ENCODE data around the gene NFIX. TPM values are rescaled to one million over a fixed set of nuclear protein-coding genes. Genes with fewer than 3 reads are reported as not detected.
"Not testable (repeated sequence)": the region's sequence is repeated elsewhere in the genome, so short reads cannot be mapped to it uniquely, and the experiment has no call there.

The NFIX gene
- total RNA-seq, 2 experiments from 2014 or later, result 3.0 to 3.3 TPM

- Mint-ChIP-seq H3K27ac (no peak overlapping the region), H3K36me3 (ENCODE audit: low read depth) (no peaks in the 10 kb centered on the region), H3K4me3 (no peak overlapping the region), H3K4me1 (ENCODE audit: low read depth) (no peaks in the 10 kb centered on the region), H3K27me3 (peaks cover 13% of the 10 kb centered on the region), H3K9me3 (no peaks in the 10 kb centered on the region)
- ChIA-PET POLR2A (no interaction called here), CTCF (no interaction called here)
- no peak overlapping the region for H3K27ac ChIP-seq (ENCODE audit: low read depth in 1 of 2, low read length in 2 of 2)
- H3K36me3 ChIP-seq (ENCODE audit: insufficient read depth, low read length), result no peaks in the 10 kb centered on the region
- no peaks in the 10 kb centered on the region for H3K4me1 ChIP-seq (ENCODE audit: insufficient read depth, low read length)
- peaks cover 7 to 8% of the 10 kb centered on the region in 2 experiments for H3K27me3 ChIP-seq (ENCODE audit: control insufficient read depth in 1 of 2, insufficient read depth in 2 of 2, low read length in 2 of 2)
- no peak overlapping the region for H3K4me3 ChIP-seq (ENCODE audit: low read length)
- intact Hi-C loops (cut with DNase I, micrococcal nuclease), result no loop called here
- TF ChIP-seq, protein P1, sequence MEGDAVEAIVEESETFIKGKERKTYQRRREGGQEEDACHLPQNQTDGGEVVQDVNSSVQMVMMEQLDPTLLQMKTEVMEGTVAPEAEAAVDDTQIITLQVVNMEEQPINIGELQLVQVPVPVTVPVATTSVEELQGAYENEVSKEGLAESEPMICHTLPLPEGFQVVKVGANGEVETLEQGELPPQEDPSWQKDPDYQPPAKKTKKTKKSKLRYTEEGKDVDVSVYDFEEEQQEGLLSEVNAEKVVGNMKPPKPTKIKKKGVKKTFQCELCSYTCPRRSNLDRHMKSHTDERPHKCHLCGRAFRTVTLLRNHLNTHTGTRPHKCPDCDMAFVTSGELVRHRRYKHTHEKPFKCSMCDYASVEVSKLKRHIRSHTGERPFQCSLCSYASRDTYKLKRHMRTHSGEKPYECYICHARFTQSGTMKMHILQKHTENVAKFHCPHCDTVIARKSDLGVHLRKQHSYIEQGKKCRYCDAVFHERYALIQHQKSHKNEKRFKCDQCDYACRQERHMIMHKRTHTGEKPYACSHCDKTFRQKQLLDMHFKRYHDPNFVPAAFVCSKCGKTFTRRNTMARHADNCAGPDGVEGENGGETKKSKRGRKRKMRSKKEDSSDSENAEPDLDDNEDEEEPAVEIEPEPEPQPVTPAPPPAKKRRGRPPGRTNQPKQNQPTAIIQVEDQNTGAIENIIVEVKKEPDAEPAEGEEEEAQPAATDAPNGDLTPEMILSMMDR (IDR thresholded peaks at IDR 0.05), result no peak
- DNase-seq (no peak), ATAC-seq (ENCODE audit: poor library complexity) (no peak)
- no peaks in the 10 kb centered on the region for H3K9me3 ChIP-seq (ENCODE audit: control insufficient read depth in 1 of 2, insufficient read depth in 1 of 2, low read length in 2 of 2)
Measured at GRCh38 chr19:12974301-12975220, 20.7 kb upstream of the NFIX start.

DNA sequence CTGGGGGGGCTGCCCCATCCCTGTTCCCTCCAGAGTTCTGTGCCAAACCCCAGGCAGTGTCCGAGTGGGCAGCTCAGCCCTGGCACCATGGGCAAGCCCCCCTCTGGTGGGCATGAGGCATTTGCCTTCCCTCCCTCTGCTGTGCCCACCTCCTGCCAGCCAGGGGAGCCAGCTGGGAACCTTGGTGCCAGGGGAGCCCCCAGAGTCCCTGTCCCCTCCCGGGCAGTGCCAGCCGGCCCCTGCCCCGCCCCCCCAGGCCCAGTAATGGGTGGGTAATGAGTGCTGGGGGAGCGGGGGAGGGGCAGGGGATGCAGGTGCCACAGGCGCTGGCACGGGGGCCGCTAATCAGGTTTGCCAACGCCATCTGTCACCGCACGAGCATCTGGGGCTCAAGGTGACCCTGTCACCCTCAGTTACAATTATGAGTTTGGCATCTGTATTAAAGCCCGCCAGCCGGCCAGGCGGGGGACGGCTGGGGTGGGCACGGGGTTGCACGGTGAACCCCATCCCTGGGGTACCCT is 20.0 kb upstream of the NFIX start:
- TF ChIP-seq, protein P1 (IDR thresholded peaks at IDR 0.05), result no peak
- Mint-ChIP-seq H3K4me3 (no peak overlapping the region), H3K27me3 (peaks cover 13% of the 10 kb centered on the region), H3K27ac (no peak overlapping the region), H3K4me1 (ENCODE audit: low read depth) (no peaks in the 10 kb centered on the region), H3K36me3 (ENCODE audit: low read depth) (no peaks in the 10 kb centered on the region), H3K9me3 (no peaks in the 10 kb centered on the region)
- Histone ChIP-seq H3K36me3 (ENCODE audit: insufficient read depth, low read length) (no peaks in the 10 kb centered on the region), H3K9me3 (ENCODE audit: control insufficient read depth in 1 of 2, insufficient read depth in 1 of 2, low read length in 2 of 2) (no peaks in the 10 kb centered on the region), H3K4me3 (ENCODE audit: low read length) (no peak overlapping the region), H3K4me1 (ENCODE audit: insufficient read depth, low read length) (no peaks in the 10 kb centered on the region), H3K27ac (ENCODE audit: low read depth in 1 of 2, low read length in 2 of 2) (no peak overlapping the region), H3K27me3 (ENCODE audit: control insufficient read depth in 1 of 2, insufficient read depth in 2 of 2, low read length in 2 of 2) (peaks cover 7 to 8% of the 10 kb centered on the region in 2 experiments)
- CTCF ChIA-PET, result interaction anchor here (4.9 kb wide), 1 partner anchor 10 kb away, joined by 51 read pairs; no protein-coding TSS in a partner anchor
- POLR2A ChIA-PET, result no interaction called here
- intact Hi-C loops (cut with DNase I, micrococcal nuclease), result no loop called here
- DNase-seq (peak in 1 of 14 experiments; percentile 23), ATAC-seq (ENCODE audit: poor library complexity) (no peak)

- H3K36me3 ChIP-seq (ENCODE audit: insufficient read depth, low read length); H3K9me3 Mint-ChIP-seq; H3K4me1 ChIP-seq (ENCODE audit: insufficient read depth, low read length); H3K27me3 ChIP-seq (ENCODE audit: control insufficient read depth in 1 of 2, insufficient read depth in 2 of 2, low read length in 2 of 2); H3K27ac Mint-ChIP-seq; intact Hi-C loops (cut with DNase I, micrococcal nuclease); H3K4me3 Mint-ChIP-seq; ATAC-seq (ENCODE audit: poor library complexity); H3K36me3 Mint-ChIP-seq (ENCODE audit: low read depth); H3K27ac ChIP-seq (ENCODE audit: low read depth in 1 of 2, low read length in 2 of 2); H3K9me3 ChIP-seq (ENCODE audit: control insufficient read depth in 1 of 2, insufficient read depth in 1 of 2, low read length in 2 of 2); DNase-seq; H3K4me3 ChIP-seq (ENCODE audit: low read length); POLR2A ChIA-PET; H3K4me1 Mint-ChIP-seq (ENCODE audit: low read depth): not testable (repeated sequence)
- CTCF ChIA-PET, result interaction anchor here (1.6 to 5.1 kb wide), 4 partner anchors 11 to 286 kb away, joined by 9 to 83 read pairs (median 46); no protein-coding TSS in a partner anchor
- peaks cover 13% of the 10 kb centered on the region for H3K27me3 Mint-ChIP-seq
Measured at GRCh38 chr19:12976109-12976508, 19.2 kb upstream of the NFIX start.
